AML-193 (cell line): ENCODE data around the gene LIMS1.
"Not testable (repeated sequence)": the region's sequence is repeated elsewhere in the genome, so short reads cannot be mapped to it uniquely, and the experiment has no call there.

Source experiments
- DNase-seq, 2 experiments: peaks; one replicate each; lab custom pipeline; 2025; lab: John Stamatoyannopoulos, UW

The LIMS1 gene

GRCh38 chr2:108634576-108635160, 100.4 kb downstream of the LIMS1 start:
- no peak for DNase-seq

- DNase-seq, result no peak
These were observed 101.5 kb downstream of the LIMS1 start for GRCh38 chr2:108635630-108636354.

GRCh38 chr2:108637304-108637669, 103.0 kb downstream of the LIMS1 start:
- DNase-seq, result no peak

GRCh38 chr2:108640731-108641130, 106.5 kb downstream of the LIMS1 start:
- DNase-seq, result peak; percentile 29 to 32

GRCh38 chr2:108641756-108642155, 107.5 kb downstream of the LIMS1 start:
- no peak for DNase-seq

- no peak for DNase-seq
These were observed 109.1 kb downstream of the LIMS1 start for GRCh38 chr2:108643261-108643849.

GRCh38 chr2:108643862-108644261, 109.6 kb downstream of the LIMS1 start:
- not testable (repeated sequence) for DNase-seq

GRCh38 chr2:108644446-108644845, 110.2 kb downstream of the LIMS1 start:
- not testable (repeated sequence) for DNase-seq

- not testable (repeated sequence) for DNase-seq
These were observed 114.5 kb downstream of the LIMS1 start for GRCh38 chr2:108648796-108649195.

- not testable (repeated sequence) for DNase-seq
These were observed 116.2 kb downstream of the LIMS1 start for GRCh38 chr2:108650465-108650864.

GRCh38 chr2:108651468-108651867, 117.2 kb downstream of the LIMS1 start:
- DNase-seq, result not testable (repeated sequence)

GRCh38 chr2:108652187-108652931, 118.1 kb downstream of the LIMS1 start:
- peak; percentile 85 to 89 for DNase-seq

- DNase-seq, result not testable (repeated sequence)
These were observed 119.2 kb downstream of the LIMS1 start for GRCh38 chr2:108653425-108653824.

- not testable (repeated sequence) for DNase-seq
These were observed 119.6 kb downstream of the LIMS1 start for GRCh38 chr2:108653849-108654248.

GRCh38 chr2:108654521-108655125, 120.4 kb downstream of the LIMS1 start:
- not testable (repeated sequence) for DNase-seq

- not testable (repeated sequence) for DNase-seq
These were observed 121.0 kb downstream of the LIMS1 start for GRCh38 chr2:108655270-108655669.

GRCh38 chr2:108656282-108656681, 122.0 kb downstream of the LIMS1 start:
- not testable (repeated sequence) for DNase-seq

- DNase-seq, result peak; percentile 58 to 62
These were observed 123.2 kb downstream of the LIMS1 start for GRCh38 chr2:108657517-108657916.

GRCh38 chr2:108658553-108658952, 124.3 kb downstream of the LIMS1 start:
- DNase-seq, result not testable (repeated sequence)

GRCh38 chr2:108661493-108661892, 127.2 kb downstream of the LIMS1 start:
- not testable (repeated sequence) for DNase-seq

- not testable (repeated sequence) for DNase-seq
These were observed 127.9 kb downstream of the LIMS1 start for GRCh38 chr2:108662207-108662612.

GRCh38 chr2:108663346-108663745, 129.1 kb downstream of the LIMS1 start:
- not testable (repeated sequence) for DNase-seq
